GM21360 (cell line): ENCODE measurements around the gene FBXO11.

Experiments used
- ATAC-seq: cut with Tn5 transposase; IDR thresholded peaks from one replicate; pipeline ENCODE4 v1.9.1; 2021; ENCODE audit warnings: mild to moderate bottlenecking, moderate library complexity; ENCODE audit not compliant: unreplicated experiment

FBXO11 gene

DNA sequence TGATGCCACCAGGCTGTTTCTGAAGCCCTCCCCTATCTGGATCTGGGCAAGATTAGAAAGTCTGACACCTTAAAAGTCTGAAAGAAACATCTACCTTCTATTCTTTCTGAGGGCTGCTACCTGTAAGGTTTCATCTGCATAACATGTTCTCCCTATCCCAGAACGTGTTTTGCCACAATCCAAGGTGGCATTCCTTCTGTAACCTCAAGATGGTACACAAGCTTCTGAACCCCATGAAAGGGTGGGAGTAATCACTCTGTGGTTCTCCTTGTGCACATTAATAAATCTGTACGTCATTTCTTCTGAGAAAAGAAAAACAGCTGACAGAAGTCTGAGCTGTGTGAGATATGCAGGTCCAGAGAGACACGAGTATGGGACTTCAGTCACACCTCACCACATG is 165.2 kb downstream of the FBXO11 start:
- no peak for ATAC-seq
